NCI-H460 (cell line): Measurements from ENCODE around the gene ENOPH1. TPM values are rescaled to one million over a fixed set of nuclear protein-coding genes. Genes with fewer than 3 reads are reported as not detected.
"Not testable (repeated sequence)": the region's sequence is repeated elsewhere in the genome, so short reads cannot be mapped to it uniquely, and the experiment has no call there.

Experiments used
- DNase-seq: peaks from one replicate; pipeline ENCODE4 v3.0.0-alpha.2; 2016; ENCODE audit warnings: low read depth; ENCODE audit errors: extremely low read depth
- polyA plus RNA-seq: library from polyadenylated mRNA; depleted of rRNA; stranded (reverse); fragments of >200 nt; gene quantifications from 2 replicates; pipeline ENCODE4 v1.2.3, GENCODE V29; 2014; cell fraction: nucleus; rRNA removed
- total RNA-seq: library from RNA; depleted of rRNA; stranded (reverse); fragments of >200 nt; shearing (Covaris generic); gene quantifications from 2 replicates; pipeline ENCODE4 v1.2.3, GENCODE V29; 2014; rRNA removed

Gene ENOPH1
- 57.6 and 59.6 TPM in 2 replicates for total RNA-seq
- polyA plus RNA-seq = 58.3 and 66.1 TPM in 2 replicates

- peak; percentile 88 for DNase-seq
These were observed at the start of gene ENOPH1, which contains the start of gene HNRNPDL for GRCh38 chr4:82430193-82430963. ENOPH1 (plus strand) TSS chr4:82430590; CDS start chr4:82430830, 240 bp downstream. HNRNPDL (minus strand) TSS chr4:82430462; CDS start chr4:82429690, 772 bp downstream.

GRCh38 chr4:82380831-82381230, 49.6 kb upstream of the ENOPH1 start:
- no peak for DNase-seq

DNA sequence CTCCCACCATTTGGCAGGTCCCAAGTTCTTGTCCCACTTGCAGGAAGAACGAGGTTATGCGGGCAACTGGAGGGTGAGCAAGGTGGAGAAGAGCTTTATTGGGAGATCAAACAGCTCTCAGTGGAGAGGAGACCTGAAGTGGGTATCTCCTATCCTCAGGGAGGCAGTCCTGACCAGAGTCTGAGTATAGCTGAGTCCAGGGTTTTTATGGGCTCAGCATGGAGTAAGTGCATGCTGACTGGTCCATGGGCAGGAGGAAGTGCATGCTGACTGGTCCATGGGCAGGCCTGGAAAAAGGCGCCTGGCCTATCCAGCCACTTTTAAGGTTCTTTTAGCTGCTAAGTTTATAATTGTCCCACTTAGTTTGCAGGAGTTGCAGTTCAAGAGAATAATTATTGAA, 49.2 kb upstream of the ENOPH1 start:
- DNase-seq = no peak

DNA sequence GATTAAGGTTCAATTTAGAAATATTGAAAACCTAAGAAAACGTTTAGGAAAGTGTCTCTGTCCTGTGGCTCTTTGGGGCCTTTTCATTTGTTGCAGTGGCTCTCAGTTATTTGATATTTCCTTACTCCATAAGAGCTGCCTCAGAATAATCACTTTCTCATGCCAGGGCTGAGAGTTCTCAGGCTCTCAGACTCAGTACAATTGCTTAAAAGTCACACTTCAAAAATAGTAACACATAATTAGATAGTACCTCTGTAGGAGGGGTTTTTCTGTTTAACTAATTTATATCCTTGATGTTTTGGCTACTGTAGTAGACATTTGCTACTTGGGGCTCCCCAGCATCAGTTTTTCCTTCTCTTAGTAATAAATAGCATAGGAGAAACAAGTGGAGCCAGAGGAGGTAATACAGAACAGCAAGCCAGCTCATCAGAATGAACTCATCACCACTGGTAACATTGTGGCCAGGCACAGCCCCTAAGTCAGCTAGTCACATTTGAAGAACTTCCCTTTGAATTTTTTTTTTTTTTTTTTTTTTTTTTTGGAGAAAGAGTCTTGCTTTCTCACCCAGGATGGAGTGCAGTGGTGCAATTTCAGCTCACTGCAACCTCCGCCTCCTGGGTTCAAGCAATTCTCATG, 48.6 kb upstream of the ENOPH1 start:
- no peak for DNase-seq

DNA sequence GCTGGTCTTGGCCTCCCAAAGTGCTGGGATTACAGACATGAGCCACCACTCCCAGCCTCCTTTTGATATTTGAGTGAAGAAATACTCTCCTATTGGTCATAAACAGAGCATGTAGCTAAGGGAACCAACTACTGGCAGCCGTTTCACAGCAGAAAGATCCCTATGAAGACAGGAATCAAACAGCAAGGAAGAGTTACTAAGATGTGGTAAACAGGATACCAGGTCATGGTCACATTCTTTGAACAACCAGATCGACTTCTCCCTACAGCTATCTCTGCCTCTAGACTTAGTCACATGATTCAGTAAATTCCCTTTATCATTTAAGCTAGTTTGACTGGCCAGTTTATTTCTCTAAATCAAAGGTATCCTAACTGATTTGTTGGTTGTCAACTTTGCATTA, 47.6 kb upstream of the ENOPH1 start:
- DNase-seq = no peak

- DNase-seq = not testable (repeated sequence)
These were observed 44.1 kb upstream of the ENOPH1 start for GRCh38 chr4:82386312-82386711.

DNA sequence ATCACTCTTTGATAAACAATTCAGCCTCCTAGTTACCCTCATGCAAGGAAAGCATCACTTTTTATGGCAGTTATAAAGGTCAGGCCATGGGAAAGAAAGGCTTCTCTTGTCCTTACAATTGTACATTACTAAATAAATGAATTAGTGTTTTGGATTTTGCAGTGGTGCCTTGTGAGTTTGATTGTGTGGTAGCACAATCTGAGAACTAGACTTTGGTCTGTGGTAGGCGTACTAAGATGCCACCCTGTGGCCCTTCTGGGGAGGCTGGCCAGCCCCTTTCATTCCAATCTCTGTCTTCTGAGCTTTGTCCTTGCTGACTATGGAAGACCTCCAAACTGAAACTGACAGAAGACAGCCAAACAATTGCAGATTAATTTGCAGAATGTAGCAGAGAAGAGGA, 42.0 kb upstream of the ENOPH1 start:
- DNase-seq = no peak

DNA sequence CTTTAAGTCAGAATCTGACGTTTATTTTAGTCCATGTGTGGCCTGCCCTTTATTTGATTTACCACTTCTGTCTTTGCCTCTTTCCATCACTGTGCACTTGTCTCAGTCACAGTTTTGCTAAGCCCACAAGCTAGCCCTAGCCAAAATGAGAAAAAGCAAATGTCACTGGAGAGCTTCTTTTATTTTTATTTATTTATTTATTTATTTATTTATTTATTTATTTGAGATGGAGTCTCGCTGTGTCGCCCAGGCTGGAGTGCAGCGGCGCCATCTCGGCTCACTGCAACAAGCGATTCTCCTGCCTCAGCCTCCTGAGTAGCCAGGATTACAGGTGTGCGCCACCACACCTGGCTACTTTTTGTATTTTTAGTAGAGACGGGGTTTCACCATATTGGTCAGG, 40.3 kb upstream of the ENOPH1 start:
- not testable (repeated sequence) for DNase-seq

- DNase-seq = no peak
These were observed 35.5 kb upstream of the ENOPH1 start for GRCh38 chr4:82394896-82395295.

GRCh38 chr4:82397527-82397926, 32.9 kb upstream of the ENOPH1 start:
- no peak for DNase-seq

DNA sequence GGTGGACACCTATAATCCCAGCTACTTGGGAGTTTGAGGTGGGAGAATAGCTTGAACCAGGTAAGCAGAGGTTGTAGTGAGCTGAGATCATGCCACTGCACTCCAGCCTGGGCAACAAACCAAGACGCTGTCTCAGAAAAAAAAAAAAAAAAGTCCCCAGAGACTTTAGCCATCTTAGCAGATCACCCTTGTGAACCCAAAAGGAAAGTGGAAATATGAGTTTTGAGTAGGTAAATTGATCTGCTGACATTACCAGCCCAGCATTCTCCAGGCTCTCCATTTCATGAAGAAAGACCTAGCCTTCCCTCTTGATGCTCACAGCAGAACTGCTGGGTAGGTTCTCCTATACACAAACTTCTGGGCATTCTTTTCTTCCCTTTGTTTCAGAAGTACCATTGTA, 32.1 kb upstream of the ENOPH1 start:
- no peak for DNase-seq

DNA sequence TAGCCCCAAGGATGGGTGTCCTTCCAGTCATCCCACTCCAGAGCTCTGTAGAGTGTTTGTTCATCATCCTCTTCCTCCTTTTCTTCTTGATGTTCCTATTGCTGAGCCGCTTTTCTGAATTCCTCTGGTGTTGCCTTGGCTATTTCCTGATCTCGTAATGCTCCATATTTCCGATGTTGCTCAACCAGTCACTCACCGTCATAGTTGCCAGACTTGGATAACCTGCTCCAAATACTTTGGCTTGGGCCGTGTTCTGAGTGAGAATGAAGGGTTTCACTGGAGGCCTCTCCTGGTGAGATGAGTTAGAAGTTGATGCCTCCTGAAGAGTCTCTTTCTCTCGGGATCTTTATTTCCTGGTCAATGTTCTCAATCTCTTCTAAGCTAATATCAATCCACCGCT, 28.8 kb upstream of the ENOPH1 start:
- DNase-seq = no peak

DNA sequence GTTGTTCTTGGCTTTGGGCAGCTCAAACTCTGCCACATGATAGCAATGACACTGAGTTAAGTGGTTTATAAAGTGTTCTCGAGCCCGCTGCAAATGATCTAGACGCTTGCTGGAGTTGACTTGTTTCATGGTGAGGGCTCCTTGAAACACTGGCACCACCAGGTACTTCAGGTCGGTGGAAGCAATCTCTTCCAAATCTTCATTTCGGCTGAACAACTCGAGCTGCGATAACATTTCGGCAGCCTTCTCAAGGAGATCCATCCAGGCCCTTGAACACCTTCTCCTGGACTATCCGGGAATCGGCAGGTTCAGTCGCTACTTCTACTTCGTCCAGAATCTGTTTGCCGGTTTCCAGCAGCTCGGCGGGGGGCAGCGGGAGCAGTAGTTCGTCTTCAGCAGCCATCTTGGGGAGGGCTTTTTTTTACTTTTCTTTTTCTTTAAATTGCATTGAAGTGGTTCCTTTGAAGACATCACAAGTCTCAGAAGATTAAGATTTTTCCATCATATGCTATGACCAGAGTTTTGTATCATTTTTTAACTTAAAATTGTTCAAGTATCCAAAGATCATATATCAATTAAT, 28.1 kb upstream of the ENOPH1 start:
- DNase-seq = no peak

DNA sequence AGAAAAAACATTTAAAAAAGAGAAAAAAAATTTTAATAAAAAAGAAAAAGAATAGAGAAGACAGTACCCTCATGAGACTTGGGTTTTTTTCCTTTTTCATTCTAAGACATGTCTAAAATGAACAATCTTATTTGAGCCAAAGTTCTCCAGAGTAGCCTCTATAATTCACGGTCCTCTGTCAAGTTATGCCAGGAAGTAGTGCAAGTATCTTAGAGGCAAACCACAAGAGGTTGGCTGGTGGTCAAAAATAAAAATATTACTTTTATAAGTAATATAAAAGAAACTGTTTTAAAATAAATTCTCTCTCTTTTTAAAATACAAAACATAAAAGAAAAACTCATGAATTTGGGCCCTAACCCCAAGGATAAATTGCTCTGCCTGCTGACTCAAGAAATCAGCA, 26.7 kb upstream of the ENOPH1 start:
- DNase-seq = no peak

DNA sequence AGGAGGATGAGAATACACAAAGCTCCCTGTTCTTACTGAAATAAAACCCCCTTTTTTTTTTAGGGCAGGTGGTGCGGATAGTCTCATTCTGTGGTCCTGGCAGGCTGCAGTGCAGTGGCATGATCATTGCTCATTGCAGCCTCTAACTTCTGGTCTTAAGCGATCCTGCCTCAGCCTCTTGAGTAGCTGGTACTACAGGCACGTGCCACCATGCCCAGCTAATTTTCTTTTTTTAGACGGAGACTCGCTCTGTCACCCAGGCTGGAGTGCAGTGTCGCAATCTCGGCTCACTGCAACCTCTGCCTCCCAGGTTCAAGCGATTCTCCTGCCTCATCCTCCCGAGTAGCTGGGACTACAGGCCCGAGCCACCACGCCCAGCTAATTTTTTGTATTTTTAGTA, 15.3 kb upstream of the ENOPH1 start:
- not testable (repeated sequence) for DNase-seq

GRCh38 chr4:82415922-82416365, 14.4 kb upstream of the ENOPH1 start:
- no peak for DNase-seq

DNA sequence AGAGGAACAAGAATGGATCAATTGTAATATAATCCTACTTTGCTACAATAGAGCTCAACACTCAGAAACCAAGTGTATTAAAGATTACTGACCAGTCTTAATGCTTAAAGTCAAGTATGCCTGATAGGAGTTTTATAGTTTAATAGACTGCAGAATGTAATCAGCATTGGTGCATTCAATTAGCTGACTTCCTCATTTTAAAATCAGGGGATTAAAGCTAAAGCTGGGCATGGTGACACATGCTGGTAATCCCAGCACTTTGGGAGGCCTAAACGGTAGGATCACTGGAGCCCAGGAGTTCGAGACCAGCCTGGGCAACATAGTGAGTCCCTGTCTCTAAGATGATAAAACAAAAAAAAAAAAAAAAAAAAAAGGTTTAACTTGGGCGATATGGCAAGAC, 10.9 kb upstream of the ENOPH1 start:
- no peak for DNase-seq

DNA sequence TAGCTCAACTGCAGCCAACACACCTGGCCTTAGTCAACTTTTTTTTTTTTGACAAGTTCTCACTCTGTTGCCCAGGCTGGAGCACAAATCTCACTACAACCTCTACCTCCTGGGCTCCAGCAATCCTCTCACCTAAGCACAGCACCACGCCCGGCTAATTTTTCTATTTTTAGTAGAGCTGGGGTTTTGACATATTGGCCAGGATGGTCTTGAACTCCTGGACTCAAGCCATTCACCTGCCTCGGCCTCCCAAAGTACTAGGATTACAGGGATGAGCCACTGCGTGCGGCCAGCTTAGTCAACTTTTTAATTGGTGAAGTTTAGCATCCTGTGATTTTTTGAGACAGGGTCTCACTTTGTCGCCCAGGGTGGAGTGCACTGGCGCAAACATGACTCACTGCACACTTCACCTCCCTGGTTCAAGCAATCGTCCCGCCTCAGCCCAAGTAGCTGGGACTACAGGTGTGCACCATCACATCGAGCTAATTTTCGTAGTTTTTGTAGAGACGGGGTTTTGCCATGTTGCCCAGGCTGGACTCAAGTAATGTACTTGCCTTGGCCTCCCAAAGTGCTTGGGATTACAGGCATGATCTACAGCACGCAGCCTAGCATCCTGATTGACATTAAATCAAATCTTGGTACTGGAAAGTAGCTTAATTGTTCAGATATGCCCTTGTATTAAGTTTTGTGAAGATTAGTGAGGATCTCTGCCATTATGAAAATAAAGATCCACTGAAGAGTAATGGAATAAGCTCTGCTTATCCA, 8.4 kb upstream of the ENOPH1 start:
- no peak for DNase-seq

- no peak for DNase-seq
These were observed 7.8 kb upstream of the ENOPH1 start for GRCh38 chr4:82422616-82423015.

GRCh38 chr4:82423245-82424054, 6.9 kb upstream of the ENOPH1 start:
- no peak for DNase-seq
